ENCODE measurements around the gene DPP9. TPM values are rescaled to one million over a fixed set of nuclear protein-coding genes. Genes with fewer than 3 reads are reported as not detected.

Gene DPP9
- total RNA-seq, 1 donor from 2014 or later, result 17.1 TPM

DNA sequence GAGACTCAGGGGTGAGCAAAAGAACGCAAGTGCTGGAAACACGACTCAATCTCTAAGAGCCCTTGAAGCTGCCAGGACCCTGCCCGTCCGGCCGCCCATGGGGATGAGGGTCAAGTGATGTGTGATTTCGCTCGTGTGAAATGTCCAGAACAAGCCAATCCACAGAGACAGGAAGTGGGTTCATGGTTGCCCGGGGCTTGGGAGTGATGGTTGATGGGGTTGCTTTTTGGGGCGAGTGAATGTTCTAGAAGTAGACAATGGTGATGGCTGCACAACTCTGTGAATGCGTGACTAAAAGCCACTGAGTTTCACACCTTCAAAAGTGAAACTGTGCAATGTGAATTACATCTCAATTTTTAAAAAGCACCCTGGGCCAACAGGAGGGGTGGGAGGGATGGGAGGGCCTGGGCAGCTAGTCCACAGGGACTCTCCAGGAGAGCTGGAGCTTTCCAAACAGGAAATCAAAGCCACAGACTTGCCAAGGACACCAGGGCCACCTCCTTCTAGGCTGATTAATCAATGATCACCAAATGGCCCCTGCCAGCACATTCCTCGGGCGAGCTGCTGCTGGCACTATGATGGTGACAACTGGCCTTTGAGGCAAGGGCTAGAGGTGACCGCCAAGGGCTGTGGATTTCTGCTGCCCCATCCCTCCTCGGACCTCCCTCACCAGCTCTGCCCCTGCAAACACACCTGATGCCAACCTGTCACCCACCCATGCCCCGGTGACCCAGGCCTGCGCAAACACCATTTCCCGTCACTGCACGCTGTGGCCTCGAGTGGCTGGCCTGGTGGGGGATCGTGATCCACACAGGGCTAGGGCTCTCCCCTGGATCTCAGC lies 14.0 kb downstream of the DPP9 start:
- H3K4me2 ChIP-seq, result no peak overlapping the region
- Mint-ChIP-seq H3K27ac (no peak overlapping the region), H3K27me3 (ENCODE audit: insufficient read depth, low read depth) (peaks cover 5% of the 10 kb centered on the region), H3K4me1 (no peaks in the 10 kb centered on the region), H3K36me3 (peaks cover 13% of the 10 kb centered on the region), H3K4me3 (no peak overlapping the region), H3K9me3 (no peaks in the 10 kb centered on the region)
- TF ChIP-seq, protein P1, sequence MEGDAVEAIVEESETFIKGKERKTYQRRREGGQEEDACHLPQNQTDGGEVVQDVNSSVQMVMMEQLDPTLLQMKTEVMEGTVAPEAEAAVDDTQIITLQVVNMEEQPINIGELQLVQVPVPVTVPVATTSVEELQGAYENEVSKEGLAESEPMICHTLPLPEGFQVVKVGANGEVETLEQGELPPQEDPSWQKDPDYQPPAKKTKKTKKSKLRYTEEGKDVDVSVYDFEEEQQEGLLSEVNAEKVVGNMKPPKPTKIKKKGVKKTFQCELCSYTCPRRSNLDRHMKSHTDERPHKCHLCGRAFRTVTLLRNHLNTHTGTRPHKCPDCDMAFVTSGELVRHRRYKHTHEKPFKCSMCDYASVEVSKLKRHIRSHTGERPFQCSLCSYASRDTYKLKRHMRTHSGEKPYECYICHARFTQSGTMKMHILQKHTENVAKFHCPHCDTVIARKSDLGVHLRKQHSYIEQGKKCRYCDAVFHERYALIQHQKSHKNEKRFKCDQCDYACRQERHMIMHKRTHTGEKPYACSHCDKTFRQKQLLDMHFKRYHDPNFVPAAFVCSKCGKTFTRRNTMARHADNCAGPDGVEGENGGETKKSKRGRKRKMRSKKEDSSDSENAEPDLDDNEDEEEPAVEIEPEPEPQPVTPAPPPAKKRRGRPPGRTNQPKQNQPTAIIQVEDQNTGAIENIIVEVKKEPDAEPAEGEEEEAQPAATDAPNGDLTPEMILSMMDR (IDR thresholded peaks at IDR 0.05), result no peak
- no peak for TF ChIP-seq EZH2phosphoT487 (IDR thresholded peaks at IDR 0.05)
- TF ChIP-seq EZH2 (IDR thresholded peaks at IDR 0.05), result no peak
- H3K27me3 ChIP-seq, result no peaks in the 10 kb centered on the region
- H2AFZ ChIP-seq (replicated peaks), result no peak overlapping the region
- no peaks in the 10 kb centered on the region for H3F3A ChIP-seq (ENCODE audit: low read depth)
- H4K20me1 ChIP-seq (ENCODE audit: low read depth), result no peaks in the 10 kb centered on the region
- H3K79me2 ChIP-seq (ENCODE audit: low read depth), result no peaks in the 10 kb centered on the region
- no peaks in the 10 kb centered on the region for H3K9me3 ChIP-seq (ENCODE audit: low read depth)
- no peak overlapping the region for H3K9ac ChIP-seq
- no peaks in the 10 kb centered on the region for H3K4me1 ChIP-seq
- no peak overlapping the region for H3K27ac ChIP-seq
- no peak overlapping the region for H3K4me3 ChIP-seq
- DNase-seq (ENCODE audit: low spot score), result no peak
- H3K36me3 ChIP-seq, result no peaks in the 10 kb centered on the region

DNA sequence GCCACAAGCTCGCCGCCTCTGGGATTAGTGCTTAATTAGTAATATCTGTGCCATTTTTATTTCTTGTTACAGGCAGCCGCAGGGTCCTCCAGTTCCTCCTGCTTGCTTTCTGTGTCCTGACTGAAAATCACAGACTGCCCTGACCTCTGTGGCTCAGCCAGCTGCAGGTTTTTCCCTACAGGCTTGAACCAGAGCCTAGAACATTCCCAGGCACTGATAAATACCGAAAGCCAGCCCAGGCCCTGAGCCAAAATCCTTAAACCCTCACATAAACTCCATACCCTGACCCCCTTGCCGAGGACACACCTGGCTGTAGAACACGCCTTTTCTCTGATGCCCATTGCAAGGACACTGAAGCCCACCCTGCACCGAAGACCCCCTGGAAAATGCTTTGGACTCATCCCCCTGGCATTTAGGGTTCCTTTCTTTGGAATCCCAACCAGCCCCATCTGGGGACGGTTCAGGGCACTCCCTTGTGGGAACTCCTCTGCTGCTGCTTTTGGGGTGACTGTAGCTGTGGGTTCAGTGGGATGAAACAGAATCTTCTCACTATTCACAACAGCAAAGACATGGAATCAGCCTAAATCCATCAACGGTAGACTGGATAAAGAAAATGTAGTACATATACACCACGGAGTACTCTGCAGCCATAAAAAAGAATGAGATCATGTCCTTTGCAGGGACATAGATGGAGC lies 15.5 kb downstream of the DPP9 start:
- no peaks in the 10 kb centered on the region for H3K4me1 ChIP-seq
- Mint-ChIP-seq H3K4me3 (no peak overlapping the region), H3K27me3 (ENCODE audit: insufficient read depth, low read depth) (peaks cover 2% of the 10 kb centered on the region), H3K36me3 (peaks cover 9% of the 10 kb centered on the region), H3K9me3 (no peaks in the 10 kb centered on the region), H3K27ac (no peak overlapping the region), H3K4me1 (no peaks in the 10 kb centered on the region)
- DNase-seq (ENCODE audit: low spot score), result no peak
- no peaks in the 10 kb centered on the region for H3K36me3 ChIP-seq
- TF ChIP-seq EZH2phosphoT487 (IDR thresholded peaks at IDR 0.05), result no peak
- TF ChIP-seq, protein P1 (IDR thresholded peaks at IDR 0.05), result no peak
- no peak for TF ChIP-seq EZH2 (IDR thresholded peaks at IDR 0.05)
- no peaks in the 10 kb centered on the region for H3K27me3 ChIP-seq
- no peaks in the 10 kb centered on the region for H3K79me2 ChIP-seq (ENCODE audit: low read depth)
- no peaks in the 10 kb centered on the region for H3F3A ChIP-seq (ENCODE audit: low read depth)
- H3K4me2 ChIP-seq, result no peak overlapping the region
- H3K4me3 ChIP-seq, result no peak overlapping the region
- H4K20me1 ChIP-seq (ENCODE audit: low read depth), result no peaks in the 10 kb centered on the region
- H3K9ac ChIP-seq, result no peak overlapping the region
- no peak overlapping the region for H3K27ac ChIP-seq
- no peak overlapping the region for H2AFZ ChIP-seq (replicated peaks)
- H3K9me3 ChIP-seq (ENCODE audit: low read depth), result no peaks in the 10 kb centered on the region

DNA sequence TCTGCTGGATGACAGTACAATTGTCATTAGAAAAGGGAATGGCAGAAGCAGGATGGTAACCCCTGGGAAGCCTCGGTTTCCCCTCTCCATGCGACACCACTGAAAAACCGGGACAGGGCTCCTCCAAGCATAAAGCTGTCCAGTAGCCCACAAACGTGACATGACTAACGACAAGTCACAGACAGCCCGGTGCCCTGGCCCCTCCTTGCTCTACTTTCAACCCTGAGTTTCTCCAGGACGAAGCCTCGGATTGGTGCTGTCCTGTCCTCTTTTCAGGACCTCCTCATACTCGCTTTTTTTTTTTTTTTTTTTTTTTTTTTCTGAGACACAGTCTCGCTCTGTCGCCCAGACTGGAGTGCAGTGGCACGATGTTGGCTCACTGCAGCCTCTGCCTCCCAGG lies 16.3 kb downstream of the DPP9 start:
- no peak for DNase-seq (ENCODE audit: low spot score)

More for the DNA sequence above, 16.3 kb downstream of the DPP9 start:
- H3K4me3 ChIP-seq, result no peak overlapping the region
- no peaks in the 10 kb centered on the region for H4K20me1 ChIP-seq (ENCODE audit: low read depth)
- H3K27ac Mint-ChIP-seq, result no peak overlapping the region
- H3K79me2 ChIP-seq (ENCODE audit: low read depth), result no peaks in the 10 kb centered on the region
- H3K4me3 Mint-ChIP-seq, result no peak overlapping the region
- H3K36me3 Mint-ChIP-seq, result peaks cover 13% of the 10 kb centered on the region
- H3K36me3 ChIP-seq, result no peaks in the 10 kb centered on the region
- no peaks in the 10 kb centered on the region for H3K9me3 Mint-ChIP-seq
- H3K27ac ChIP-seq, result no peak overlapping the region
- H3K4me1 ChIP-seq, result no peaks in the 10 kb centered on the region
- H2AFZ ChIP-seq (replicated peaks), result no peak overlapping the region
- no peak overlapping the region for H3K9ac ChIP-seq
- H3K9me3 ChIP-seq (ENCODE audit: low read depth), result no peaks in the 10 kb centered on the region
- no peak overlapping the region for H3K4me2 ChIP-seq
- H3F3A ChIP-seq (ENCODE audit: low read depth), result no peaks in the 10 kb centered on the region
- no peaks in the 10 kb centered on the region for H3K4me1 Mint-ChIP-seq
- TF ChIP-seq, protein P1 (IDR thresholded peaks at IDR 0.05), result no peak
- TF ChIP-seq EZH2 (IDR thresholded peaks at IDR 0.05) (no peak), EZH2phosphoT487 (IDR thresholded peaks at IDR 0.05) (no peak)
- H3K27me3 ChIP-seq, result no peaks in the 10 kb centered on the region
- peaks cover 2% of the 10 kb centered on the region for H3K27me3 Mint-ChIP-seq (ENCODE audit: insufficient read depth, low read depth)

All from neural progenitor cell (in vitro differentiated cells).